T follicular helper cell (primary cell): ENCODE data around the gene TEP1.

Source experiments
- DNase-seq: peaks from one replicate; pipeline ENCODE4 v3.0.0-alpha.2; 2020; ENCODE audit warnings: low read depth

TEP1 gene

DNA sequence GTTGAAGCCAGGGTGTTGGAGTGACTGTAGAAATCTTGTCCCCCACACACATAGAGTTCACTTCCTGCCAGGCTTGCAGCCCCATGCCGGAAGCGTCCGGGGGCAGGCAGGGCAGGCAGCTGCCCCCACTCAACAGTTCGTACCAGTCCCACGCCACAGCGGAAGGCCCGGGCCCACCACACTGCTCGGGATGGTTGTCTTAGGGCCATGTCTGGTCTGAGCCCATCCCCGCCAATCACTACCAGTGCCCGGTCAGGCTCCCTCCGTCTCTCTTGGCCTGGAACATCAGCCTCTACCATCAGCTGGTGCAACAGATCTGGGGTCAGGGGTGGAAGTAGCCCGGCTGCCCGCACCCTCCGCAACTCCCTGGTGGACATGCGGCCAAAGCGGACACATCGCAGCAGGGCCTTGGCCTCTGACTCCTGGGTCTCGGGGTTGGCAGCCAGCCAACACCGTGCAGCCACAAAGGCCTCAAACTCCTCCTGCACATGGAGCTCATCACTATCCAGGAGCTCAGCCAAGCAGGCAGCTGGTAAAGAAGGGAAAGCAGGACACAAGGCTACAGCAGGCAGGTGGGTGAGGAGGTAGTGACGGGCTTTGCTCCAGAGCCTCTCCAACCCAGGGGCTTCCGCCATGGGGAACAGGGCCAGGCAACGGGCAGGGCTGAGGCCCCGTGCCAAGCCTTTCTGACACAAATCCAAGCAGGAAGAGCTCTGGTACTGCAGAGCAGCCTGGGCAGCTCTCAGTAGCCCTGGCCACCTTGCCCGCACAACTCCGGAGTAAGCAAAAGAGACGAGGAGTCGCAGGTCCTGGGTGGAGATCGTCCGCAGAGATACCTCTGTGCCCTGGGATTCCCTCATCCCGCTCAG lies 16.7 kb upstream of the TEP1 start:
- no peak for DNase-seq

DNA sequence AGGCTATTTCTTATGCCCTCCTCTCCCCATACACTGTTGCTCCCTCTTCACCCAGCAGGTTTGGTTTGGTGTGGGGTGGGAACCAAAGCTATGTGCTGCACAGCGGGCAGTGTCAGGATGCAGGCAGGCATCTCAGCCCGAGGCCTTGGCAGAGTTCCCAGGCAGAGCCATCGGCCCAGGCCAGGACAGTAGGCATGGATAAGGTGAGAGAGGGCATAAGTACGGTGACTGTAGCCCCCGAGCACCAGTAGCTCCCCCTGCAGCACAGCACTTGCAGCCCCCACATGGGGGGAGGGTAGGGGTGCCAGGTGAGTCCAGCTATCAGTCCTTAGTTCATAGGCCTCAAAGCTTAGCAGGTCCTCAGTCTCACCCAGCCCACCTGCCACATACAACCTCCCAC lies 15.5 kb upstream of the TEP1 start:
- DNase-seq = no peak

DNA sequence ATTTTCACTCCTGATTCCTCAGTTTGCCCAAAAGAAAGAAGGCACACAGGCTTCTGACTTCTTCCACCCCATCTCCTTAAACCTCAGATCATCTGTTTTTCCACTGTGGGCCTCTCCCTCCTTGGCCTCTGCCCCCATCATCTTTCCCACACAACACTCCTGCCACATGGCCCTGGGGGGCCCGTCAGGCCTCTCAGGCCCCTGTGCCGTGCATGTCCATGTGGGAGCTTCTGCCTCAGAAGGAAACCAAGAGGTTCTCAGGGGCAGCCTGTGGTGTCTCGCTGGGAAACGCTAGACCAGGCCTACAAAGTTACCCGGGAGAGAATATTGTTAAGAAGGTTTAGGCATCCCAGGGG lies 14.7 kb upstream of the TEP1 start:
- DNase-seq = no peak

DNA sequence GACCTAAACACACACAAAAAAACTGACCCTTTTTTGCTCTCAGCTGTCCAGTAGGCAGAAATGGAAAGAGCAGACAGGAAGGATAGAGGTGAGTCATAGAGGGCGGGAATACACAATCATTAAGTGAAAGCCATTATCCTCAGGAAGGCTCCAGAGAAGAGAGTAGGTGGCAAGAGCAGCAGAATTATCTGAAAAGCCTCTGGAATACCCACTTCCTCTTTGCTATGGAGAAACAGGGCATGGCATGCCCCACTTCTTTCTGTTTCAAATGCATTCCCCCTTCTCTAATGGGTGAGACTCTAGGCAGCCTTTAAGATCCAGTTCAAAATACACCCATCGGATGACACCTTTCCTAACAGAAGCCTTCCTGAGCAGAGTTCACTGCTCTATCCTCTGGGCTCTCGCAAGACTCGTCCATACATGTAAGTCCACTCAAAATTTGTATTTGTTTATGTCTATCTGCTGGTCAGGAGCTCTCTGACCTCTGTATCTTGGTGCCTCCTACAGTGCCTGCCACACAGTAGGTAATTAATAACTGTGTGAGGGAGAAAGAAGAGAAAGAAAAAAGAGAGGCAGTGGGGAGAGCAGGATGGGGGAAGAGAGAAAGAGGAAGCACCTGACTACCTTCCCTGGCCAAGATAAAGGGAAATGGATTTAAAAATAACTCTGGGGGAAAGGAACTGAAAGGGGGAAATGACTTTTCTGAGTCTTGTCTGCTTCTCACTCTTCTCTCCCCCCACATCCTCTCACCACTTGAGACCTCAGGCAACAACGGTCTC lies 14.1 kb upstream of the TEP1 start:
- no peak for DNase-seq

DNA sequence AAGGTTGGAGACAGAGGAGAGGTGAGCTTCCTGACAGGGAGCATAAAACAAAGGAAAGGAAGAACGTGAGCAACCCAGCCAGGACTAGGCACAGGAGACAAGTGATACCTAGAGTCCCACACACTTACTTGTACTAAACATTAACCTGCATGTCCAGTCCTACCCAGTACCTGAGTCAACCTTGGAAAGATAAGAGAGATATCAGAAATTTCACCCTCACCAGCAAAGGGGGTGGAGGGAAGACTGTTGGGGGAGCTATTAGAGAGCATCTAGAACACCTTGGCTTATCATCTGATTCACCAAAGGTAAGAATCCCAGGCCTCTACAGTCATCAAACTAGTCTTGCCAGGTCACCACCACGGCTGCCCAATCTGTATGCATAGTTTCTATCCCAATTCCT lies 11.6 kb upstream of the TEP1 start:
- no peak for DNase-seq

DNA sequence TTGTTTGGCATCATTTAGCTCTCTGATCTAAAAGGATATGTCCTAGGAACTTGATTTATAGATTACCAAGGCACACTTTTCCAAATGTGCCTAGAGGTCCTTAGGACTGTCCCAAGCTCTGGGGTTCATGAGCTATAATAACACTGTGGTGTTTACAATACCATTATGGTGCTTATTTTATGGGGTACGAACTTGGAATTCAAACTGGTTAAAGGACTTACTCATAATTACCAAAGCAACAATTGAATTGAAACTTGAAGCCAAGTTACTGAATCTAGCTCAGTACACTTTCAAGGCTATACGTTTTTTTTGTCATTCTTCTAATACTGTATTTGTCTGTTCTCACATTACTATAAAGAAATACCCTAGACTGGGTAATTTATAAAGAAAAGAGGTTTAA lies 9.6 kb upstream of the TEP1 start:
- DNase-seq = no peak

DNA sequence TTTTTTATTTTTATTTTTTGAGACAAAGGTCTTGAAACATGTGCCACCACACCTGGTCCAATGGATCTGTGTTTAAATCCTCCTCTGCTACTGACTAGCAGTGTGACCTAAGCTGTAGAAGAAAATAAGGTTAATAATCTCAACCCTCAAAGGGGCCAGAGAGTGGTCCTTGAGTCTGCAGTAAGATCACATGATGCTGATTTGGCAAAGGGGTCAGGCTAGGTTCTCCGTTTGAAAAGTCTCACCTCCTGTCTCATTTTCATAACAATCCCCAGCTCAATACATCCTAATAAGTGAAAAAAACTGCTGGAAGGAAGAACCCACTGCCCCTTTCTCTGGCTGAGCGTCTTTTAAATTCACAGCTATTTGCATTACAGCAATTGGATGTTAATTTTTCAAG lies 8.0 kb upstream of the TEP1 start:
- no peak for DNase-seq

DNA sequence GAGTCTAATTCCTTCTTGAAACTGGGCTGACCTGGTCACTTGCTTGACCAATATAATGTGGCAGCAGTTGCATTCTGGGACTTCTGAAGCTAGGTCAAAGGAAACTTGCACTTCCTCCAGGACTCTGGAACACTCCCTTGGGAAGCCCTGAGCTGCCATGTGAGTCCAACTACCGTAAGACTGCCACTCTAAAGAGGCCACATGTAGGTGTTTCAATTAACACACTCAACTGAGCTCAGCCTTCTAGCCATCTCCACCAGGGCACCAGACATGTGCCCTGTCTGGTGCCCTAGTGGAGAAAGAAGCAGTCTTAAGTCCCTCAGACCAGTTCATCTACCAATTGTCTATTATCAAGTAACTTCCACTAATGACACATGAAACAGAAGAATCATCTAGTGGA lies 6.1 kb upstream of the TEP1 start:
- DNase-seq = no peak

DNA sequence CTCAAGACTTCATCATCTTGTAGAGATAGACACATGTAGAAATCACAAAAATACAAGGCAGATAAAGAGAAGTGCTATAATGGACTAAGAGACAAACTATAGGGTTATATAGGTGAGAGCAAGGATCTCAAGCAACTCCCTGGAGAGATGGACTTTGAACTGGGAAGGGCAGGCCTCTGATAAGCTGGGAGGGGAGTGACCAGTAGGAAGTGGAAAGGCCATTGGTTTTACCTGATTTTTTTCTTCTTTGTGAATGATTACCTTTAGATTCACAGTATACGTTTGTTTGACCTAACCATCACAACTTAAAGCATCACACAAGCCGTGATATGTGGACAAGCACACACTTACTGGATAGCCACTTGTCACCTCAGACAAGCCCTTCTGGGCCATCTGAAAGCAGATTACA lies 5.2 kb upstream of the TEP1 start:
- no peak for DNase-seq

DNA sequence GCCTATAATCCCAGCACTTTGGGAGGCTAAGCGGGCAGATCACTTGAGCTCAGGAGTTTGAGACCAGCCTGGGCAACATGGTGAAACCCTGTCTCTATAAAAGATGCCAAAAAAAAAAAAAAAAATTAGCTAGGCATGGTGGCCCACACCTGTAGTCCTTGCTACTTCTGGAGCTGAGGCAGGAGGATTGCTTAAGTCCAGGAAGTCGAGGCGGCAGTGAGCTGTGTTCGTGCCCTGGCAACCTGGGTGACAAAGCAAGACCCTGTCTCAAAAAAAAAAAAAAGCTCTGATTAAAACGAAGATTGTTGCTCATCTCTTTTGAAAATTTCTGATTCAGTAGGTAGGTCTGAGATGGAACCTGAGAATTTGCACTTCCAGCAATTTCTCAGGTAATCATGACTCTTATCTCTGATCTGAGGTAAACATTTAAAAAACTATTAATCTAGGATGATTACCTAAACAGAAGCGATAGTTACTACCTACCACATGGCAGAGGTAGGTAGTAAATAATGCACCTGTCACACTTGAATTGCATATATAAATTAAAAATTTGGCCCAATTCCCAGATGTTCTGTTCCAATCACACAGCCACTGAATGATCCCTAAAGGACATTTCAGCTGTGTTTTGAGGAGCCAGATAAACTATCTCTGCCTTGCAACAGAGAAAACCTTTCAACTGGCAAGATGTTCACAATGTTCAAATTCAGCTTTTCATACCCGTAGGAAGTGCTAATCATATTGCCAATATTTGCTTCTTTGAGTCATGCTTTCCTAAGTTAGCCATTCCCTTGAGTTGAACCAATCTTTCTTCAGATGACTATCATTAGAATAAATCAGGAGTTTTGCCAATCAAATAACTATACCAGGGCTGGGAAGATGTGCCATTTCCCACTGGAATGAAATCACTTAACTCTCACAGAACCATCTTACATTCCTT lies 4.2 kb upstream of the TEP1 start:
- no peak for DNase-seq

DNA sequence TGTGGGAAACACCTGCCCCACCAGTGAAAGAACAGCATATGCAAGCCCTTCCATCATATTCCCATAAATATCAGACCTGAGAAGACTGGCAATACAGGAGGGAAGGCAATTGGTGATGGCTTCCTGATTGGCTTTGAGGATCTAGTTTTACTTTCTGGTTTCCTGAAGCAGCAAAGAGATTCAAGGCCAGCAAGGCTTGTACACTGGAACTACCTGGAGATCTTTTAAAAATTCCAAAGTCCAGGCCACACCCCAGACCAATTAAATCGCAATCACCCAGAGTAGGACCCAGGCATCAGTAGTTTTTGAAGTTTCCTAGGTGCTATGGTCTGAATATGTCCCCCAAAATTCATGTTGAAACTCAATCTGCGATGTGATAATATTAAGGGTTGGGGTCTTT lies 2.9 kb upstream of the TEP1 start:
- DNase-seq = no peak

DNA sequence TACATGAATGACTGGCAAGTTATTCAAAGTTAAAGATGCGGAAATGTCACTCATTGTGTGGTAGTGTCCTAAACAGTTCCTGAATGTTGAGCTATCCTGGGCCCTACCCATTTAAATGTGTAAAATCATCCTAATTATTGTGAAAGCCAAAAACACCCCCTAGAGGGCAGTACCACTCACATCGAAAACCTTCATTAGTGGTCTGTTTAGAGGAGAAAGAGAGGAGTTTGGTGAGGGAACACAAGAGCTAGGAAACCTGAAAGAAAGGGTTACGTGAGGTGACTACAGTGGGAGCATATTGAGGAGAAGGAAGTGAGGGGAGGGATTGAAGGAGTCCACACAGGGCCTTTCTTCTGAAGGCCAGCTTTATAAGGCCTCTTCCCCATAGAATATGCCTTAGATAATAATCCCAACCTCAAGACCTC lies 2.5 kb upstream of the TEP1 start:
- no peak for DNase-seq

DNA sequence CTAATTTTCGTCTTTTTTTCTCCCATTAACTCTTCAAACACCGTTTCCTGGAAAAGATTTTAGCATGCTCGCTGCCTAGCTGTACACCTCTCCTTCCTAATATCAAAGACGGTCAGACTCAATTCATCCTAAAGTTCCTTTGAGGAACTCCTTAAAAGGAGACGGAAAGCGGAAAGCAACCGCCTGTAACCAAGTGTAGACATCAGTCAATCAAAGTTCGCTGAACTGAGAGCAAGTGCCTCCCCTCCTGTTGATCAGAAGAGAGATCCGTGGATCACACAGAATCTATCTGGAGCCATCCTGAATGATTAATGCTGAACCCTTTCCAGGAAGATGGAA lies 412 bp upstream of the TEP1 start:
- no peak for DNase-seq

DNA sequence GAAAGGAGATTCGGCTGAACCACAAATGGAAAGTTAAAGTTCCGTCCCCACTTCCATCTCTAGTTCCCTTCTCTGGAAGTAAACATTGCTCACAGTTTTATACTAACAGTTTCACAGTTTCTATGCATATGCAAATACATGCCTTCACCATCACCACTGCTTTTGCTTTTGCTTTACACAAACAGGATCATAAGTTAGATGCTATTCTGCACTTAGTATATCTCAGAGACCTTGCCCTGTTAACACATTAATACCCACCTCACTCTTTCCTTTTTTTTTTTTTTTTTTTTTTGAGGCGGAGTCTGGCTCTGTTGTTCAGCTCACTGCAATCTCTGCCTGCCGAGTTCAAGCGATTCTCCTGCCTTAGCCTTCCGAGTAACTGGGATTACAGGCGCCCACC lies 890 bp downstream of the TEP1 start:
- no peak for DNase-seq

DNA sequence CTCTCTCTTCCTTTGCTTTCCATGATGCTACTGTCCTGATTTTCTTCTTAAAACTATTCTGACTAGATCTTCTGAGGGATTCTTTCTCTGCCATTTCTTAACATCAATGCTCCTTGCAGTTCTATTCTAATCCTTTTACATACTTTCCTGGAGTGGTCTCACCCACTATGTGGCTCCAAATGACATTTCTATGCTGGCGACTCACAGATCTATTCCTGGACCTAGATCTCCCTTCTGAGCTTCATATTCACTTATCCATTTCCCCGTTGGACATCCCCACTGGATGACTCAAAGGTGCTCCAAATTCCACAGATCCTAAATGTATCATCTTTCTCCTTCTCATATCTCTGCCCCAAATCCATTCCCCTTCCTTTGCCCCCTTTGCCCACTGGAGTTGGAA lies 4.1 kb downstream of the TEP1 start:
- no peak for DNase-seq

DNA sequence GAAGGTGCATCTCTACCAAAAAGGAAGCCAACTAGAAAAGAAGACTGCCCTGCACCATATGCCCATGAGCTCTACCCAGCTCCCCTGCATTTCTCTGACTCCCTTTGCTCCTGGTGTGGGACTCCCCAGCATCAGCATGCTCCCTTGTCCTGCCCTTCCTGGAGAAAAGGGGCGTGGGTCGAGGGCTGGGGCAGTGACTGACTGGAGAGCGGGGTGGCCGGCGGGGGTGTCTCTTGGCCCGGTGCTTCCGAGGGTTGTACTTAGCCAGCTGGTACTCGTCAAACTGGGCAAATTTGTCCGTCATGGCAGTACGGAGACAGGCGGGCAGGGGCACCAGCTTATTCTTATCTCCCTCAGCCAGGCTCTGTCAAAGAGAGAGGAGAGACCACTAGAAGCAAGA lies 9.8 kb downstream of the TEP1 start:
- DNase-seq = no peak

DNA sequence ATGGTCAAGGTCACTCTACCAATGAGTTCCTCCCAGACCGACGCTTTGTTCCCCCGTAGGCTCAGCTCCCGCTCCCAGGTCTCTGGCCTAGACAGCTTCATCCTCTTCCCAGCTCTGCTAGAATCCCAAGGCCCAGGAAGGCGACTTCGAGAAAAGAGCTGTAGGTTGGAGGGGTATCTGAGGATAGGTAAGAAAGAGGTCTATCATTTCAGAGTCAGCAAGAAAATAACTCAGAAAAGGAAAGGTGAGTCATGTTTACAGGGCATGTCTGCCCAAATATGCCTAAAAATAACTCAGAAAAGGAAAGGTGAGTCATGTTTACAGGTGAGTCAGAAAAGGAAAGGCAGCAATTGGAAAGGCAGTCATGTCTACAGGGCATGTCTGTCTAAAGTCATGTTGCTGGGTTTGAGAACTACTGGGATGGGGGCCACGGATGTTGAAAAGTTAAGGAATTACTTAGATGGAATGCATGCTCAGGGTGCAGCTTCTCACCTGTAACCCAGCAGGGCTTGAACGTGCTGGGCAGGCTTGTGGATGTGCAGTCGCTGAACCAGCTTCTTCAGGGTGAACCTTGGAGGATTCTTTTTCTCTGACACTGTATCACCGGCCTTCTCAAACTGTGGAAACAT lies 12.2 kb downstream of the TEP1 start:
- no peak for DNase-seq

DNA sequence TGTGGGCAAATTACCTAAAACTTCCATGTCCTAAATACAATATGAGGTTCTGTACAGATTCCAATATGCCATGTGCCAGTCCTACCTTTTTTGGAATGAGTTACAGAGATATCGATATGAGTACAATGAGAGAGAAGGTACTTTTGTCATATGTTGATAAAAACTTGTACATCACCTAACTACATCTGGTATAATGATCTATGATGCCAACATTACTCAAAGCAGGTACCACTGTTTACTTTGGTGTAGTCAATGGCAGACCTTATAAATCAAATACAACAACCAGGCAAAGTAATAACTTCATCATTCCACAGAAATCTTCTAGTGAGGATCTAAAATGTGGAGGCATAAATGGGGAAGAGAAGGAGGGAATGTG lies 12.7 kb downstream of the TEP1 start:
- no peak for DNase-seq

DNA sequence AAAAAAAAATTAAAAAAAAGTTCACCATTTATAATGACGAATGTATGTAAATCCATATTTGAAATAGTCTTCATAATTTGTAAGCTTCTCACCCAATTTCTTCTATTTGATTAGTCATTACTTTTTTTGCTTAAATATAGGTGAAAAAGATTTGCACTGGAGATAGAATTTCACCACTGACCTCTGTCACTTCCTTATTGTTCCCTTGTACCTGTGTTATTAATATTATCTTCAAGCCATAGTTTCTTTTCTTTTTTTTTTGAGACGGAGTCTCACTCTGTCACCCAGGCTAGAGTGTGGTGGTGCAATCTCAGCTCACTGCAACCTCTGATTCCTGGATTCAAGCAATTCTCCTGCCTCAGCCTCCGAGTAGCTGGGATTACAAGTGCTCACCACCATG lies 15.8 kb downstream of the TEP1 start:
- DNase-seq = no peak

DNA sequence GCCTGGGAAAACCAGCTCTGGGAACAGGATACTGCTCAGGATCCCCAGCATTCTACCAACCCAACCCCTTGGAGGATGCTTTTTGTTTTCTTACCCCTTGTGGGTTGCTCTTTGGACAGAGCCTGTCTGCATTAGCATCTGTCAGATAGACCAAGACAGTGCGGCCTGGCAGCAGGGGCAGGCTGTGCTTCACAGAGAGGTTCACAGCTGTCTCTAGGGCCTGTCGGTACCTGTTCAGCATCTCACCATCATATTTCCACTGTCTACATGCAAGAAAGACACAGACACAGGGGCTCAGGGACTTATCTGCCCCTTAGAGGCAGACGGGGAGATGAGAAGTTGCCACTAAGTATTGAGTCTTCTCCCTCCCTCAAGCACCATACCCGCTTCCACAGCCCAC lies 21.8 kb downstream of the TEP1 start:
- DNase-seq = no peak

DNA sequence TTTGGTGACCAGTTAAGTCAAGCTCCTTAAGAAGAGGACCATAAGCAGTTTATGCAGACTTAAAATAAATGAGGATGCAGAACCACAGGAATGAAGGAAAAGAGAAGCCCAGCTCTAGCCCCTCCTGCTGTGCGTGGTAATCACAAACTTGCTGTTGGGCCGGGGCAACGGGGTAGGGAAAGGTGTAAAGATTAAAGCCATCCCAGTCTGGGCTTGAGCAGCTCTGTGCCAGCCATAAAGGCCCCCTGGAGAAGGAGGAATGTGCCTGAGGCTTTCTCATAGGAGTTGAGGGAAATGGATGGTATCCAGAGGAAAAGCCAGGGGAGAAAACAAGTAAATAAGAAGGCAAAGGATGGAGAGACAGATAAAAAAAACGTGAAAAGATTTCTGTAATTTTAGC lies 25.1 kb downstream of the TEP1 start:
- DNase-seq = no peak

DNA sequence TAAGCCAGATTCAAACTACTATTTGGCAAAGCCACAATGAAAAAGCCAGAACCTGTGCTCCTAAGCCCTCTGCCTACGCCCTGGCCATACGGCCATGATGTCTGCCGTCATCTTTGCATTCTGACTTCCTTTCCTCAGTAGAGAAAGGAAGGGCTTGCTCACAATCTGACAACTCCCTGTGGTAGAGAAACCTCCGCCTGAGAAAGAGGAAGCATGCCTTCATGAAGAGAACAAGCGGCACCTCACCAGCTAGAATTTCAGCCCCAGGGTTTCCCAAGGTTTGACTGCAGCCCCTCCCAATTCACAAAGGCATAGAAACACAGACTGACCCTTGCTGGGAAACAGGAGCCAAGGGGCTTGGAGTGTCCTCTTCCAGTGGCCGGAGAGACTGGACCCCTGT lies 25.7 kb downstream of the TEP1 start:
- no peak for DNase-seq
